ENCODE data around the gene WFIKKN2.

The WFIKKN2 gene

GRCh38 chr17:50889528-50890118 lies 54.2 kb downstream of the WFIKKN2 start:
- Histone ChIP-seq H3K27ac (ENCODE audit: insufficient read depth, low read depth, low read length, poor library complexity, severe bottlenecking) (no peak overlapping the region), H3K4me3 (ENCODE audit: insufficient read depth, low read depth, low read length) (no peak overlapping the region), H3K9me3 (ENCODE audit: control insufficient read depth, low read length) (no peaks in the 10 kb centered on the region), H3K27me3 (ENCODE audit: control insufficient read depth, insufficient read depth, low read length, poor library complexity, severe bottlenecking) (no peaks in the 10 kb centered on the region), H3K4me1 (ENCODE audit: control insufficient read depth, insufficient read depth, low read length) (peaks cover 14% of the 10 kb centered on the region), H3K36me3 (ENCODE audit: control insufficient read depth, insufficient read depth, low read length) (no peaks in the 10 kb centered on the region)
- WGBS, 2 experiments, result 86 to 87% methylated on average over 3 of the region's 3 CpGs

GRCh38 chr17:50890675-50891516 lies 55.5 kb downstream of the WFIKKN2 start:
- Histone ChIP-seq H3K4me3 (ENCODE audit: insufficient read depth, low read depth, low read length) (no peak overlapping the region), H3K27ac (ENCODE audit: insufficient read depth, low read depth, low read length, poor library complexity, severe bottlenecking) (no peak overlapping the region), H3K9me3 (ENCODE audit: control insufficient read depth, low read length) (no peaks in the 10 kb centered on the region), H3K36me3 (ENCODE audit: control insufficient read depth, insufficient read depth, low read length) (no peaks in the 10 kb centered on the region), H3K27me3 (ENCODE audit: control insufficient read depth, insufficient read depth, low read length, poor library complexity, severe bottlenecking) (no peaks in the 10 kb centered on the region), H3K4me1 (ENCODE audit: control insufficient read depth, insufficient read depth, low read length) (peaks cover 14% of the 10 kb centered on the region)
- WGBS, 2 experiments, result 83 to 84% methylated on average over 12 of the region's 12 CpGs

DNA sequence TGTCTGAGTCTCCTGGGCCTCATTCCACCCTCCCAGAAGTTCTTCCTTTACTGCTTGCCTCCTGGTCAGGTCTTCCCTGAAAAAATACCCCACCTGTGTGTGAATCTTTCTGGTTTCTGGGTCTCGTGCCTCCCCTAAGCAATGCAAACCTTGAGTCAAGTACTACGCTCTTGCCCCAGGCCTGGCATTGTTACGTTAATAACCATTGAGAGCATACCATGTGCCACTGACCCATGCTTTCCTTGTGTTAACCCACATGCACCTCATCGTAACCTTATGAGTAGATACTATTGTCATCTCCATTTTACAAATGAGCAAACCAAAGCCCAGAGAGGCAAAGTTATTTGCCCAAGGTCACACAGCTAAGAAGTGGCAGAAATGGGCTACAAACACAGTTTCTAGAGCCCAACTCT lies 56.2 kb downstream of the WFIKKN2 start:
- Histone ChIP-seq H3K36me3 (ENCODE audit: control insufficient read depth, insufficient read depth, low read length) (no peaks in the 10 kb centered on the region), H3K27ac (ENCODE audit: insufficient read depth, low read depth, low read length, poor library complexity, severe bottlenecking) (no peak overlapping the region), H3K4me1 (ENCODE audit: control insufficient read depth, insufficient read depth, low read length) (peaks cover 14% of the 10 kb centered on the region), H3K9me3 (ENCODE audit: control insufficient read depth, low read length) (no peaks in the 10 kb centered on the region), H3K4me3 (ENCODE audit: insufficient read depth, low read depth, low read length) (no peak overlapping the region), H3K27me3 (ENCODE audit: control insufficient read depth, insufficient read depth, low read length, poor library complexity, severe bottlenecking) (no peaks in the 10 kb centered on the region)
- WGBS, 2 experiments, result 73 to 82% methylated on average over 4 of the region's 4 CpGs

Measured in ectodermal cell (in vitro differentiated cells).